AG09309 (cell line): ENCODE data around the gene SCN8A.

Source experiments
- DNase-seq: peaks from one replicate; pipeline ENCODE4 v3.0.0-alpha.2; 2010; ENCODE audit warnings: low read depth
- H3K4me3 ChIP-seq: 2 replicates; pipeline ENCODE4 v1.5.1; 2011; ENCODE audit warnings: mild to moderate bottlenecking, low read depth, low read length, moderate library complexity; ENCODE audit not compliant: control insufficient read depth
- CTCF ChIP-seq: IDR thresholded peaks from 2 replicates; pipeline ENCODE4 v1.5.1; 2011; ENCODE audit warnings: mild to moderate bottlenecking, low read depth, low read length, inconsistent platforms; ENCODE audit not compliant: insufficient read depth, control insufficient read depth; ENCODE audit errors: missing control alignments

SCN8A gene

GRCh38 chr12:51832354-51833107 lies 241.5 kb downstream of the SCN8A start:
- no peak for TF ChIP-seq CTCF

GRCh38 chr12:51833448-51834227 lies 242.6 kb downstream of the SCN8A start:
- TF ChIP-seq CTCF: no peak
- H3K4me3 ChIP-seq: no peak overlapping the region
- DNase-seq: no peak

More at GRCh38 chr12:51832354-51833107, 241.5 kb downstream of the SCN8A start:
- no peak for DNase-seq
- H3K4me3 ChIP-seq: no peak overlapping the region

- no peak for DNase-seq
- no peak for TF ChIP-seq CTCF
- H3K4me3 ChIP-seq: no peak overlapping the region
These were observed 243.4 kb downstream of the SCN8A start for GRCh38 chr12:51834411-51834810.

GRCh38 chr12:51836041-51836826 lies 245.2 kb downstream of the SCN8A start:
- DNase-seq: no peak
- H3K4me3 ChIP-seq: no peak overlapping the region
- TF ChIP-seq CTCF: no peak

GRCh38 chr12:51836827-51837173 lies 245.8 kb downstream of the SCN8A start:
- no peak for DNase-seq
- TF ChIP-seq CTCF: no peak
- H3K4me3 ChIP-seq: no peak overlapping the region

GRCh38 chr12:51837286-51837685 lies 246.3 kb downstream of the SCN8A start:
- TF ChIP-seq CTCF: no peak
- H3K4me3 ChIP-seq: no peak overlapping the region
- no peak for DNase-seq
